ENCODE measurements around the gene USH1G.

The USH1G gene

DNA sequence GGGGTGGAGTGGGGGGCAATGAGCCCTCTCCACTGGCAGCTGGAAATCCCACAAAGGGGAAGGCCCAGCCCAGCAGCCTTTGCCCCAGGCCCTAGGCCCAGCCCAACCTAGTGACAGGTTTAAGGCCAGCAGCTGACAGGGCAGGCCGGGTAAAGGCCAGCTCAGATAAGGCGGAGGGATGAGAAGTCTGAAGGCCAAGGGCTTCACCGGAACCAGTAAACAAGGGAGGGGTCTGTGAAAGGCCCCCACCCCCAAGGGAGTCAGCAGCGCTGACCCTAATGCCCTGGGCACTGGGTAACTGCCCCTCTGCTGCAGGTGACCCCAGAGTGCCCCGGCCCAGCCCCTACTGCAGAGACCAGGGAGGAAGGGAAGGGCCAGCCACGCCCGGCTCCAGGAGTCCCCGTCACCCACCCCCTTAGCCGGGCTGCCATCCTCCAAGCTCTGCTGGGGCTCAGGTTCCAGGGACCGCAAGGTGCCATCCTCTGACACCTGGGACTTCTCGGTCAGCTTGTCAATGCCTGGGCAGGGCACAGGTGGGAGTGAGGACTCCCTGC, 30.2 kb upstream of the USH1G start:
- no peak for DNase-seq

DNA sequence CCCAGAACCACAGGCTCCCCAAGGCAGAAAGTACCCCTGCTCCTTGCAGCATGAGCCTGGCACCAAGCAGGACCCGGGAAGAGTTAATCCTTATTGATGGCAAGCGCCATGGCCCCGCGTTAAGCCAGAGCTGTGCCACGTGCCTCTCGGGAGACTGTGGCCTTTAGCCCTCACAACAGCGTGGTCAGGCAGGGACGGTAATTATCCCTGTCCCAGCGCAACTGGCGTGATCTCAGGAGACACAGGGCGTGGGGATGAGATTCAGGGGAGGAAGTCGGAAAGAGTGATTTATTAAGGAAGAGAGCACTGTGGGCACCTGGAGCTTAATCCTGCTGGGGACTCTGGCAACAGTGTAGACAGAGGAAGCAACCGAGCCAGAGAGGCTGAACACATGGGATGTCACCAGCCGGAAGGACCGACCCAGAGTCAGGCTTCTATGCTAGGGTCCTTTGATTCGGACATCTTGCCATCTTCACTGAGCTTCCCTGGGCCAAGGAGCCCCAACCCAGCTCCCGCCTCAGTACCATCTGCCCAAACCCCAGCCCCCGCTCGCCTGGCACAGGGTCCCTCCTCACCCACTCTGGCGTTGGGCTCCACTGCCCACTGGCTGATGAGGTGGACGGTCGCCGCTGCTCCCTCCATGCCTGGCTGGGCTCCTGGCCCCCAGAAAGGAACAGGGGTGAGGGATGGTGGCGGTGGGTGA, 29.5 kb upstream of the USH1G start:
- no peak for DNase-seq

DNA sequence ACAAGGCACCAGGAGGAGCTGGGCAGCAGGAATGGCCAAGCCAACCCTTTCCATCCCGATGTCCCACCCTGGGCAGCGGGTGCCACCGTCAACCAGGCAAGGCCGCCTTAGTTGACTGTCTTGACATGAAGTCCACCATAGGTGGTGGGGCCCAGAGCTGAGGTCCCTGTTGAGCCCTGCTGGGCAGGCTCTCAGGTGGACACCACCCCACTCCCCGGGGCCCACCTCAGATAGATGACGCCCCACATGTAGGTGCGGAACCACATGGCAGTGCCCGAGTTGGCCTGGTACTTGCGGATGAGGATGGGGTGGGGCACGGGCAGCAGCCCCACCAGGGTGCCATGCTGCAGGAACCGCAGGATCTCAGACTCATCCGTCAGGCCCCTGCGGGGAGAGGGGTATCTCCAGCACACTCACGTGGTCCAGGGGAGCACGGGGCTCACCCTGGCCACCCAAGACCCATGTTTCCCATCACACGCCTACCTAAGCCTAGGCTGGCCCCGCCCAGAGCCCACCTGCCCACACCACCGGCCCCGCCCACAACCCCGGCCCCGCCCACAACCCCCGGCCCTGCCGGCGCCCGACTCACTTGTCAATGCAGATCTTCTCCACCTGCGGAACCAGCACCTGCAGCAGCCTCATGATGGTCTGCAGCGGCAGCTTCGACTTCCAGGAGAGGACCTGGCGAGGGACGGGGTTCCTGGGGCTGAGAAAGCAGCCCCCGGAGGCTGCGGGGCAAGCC, 28.8 kb upstream of the USH1G start:
- no peak for DNase-seq

DNA sequence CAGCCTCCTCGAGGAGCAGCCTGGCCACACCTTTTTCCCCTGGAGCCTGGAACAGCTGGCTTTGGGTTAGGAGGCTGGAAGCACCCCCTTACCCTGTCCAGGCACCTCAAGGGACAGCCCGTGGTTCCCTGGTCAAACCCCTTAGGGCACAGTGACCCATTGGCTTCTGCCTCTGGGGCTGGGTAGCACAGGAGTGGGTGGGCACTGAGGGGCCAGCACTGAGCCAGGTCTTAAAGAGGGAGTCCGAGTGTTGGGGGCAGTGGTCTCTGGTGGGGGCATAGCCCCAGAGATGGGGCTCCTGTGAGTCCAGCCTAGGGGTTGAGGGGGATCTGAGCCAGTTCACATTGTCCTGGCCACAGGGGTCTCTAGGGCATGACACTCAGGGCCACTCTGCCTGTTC, 28.0 kb upstream of the USH1G start:
- no peak for DNase-seq

DNA sequence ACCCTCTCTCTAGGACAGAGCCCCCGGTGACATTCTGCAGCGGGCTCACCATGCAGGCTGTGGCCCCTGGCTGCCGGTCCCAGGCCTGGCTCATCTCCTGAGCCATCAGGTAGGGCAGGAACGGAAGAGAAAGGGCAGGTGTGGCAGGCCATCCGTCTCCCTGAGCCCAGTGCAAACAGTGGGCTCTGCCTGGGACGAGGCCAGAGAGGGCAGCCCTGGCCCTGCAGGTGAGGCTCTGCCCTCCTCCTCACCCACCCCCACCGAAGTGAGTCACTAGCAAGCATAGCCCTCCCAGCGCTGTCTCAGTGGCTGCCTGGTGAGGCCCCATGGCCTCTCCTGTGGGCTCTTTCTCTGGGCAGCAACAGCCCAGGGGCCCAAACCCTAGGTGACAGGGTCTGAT, 27.2 kb upstream of the USH1G start:
- no peak for DNase-seq

DNA sequence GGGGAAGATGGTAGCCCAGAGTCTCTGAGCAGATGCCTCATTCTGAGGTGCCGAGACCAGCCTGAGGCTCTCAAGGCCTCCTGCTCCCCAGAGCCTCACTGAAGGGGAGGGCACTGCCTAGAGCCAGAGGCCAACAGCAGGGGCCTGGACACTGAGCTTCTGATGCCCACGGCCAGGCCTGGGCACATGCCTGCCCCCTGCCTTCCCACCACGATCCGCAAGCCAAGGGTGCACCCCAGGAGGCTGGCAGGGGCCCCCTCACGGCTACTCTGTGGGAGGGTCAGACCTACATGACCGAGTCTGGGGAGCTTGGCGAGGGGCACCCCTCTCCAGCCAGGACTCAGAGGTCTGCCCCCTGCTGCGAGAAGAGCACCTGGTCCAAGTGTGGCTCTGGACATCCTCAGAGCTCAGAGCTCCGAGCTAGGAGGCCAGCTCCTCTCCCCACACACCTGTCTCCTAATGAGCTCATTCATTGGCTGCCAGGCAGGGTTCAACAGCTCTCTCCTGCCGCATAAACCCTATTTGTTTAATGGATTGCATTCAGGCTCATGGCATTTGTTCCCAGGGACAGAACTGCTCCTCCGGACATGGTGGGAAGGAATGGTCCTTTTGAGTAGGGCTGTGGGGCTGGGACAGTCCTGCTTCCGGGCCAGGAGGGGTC, 26.5 kb upstream of the USH1G start:
- no peak for DNase-seq

DNA sequence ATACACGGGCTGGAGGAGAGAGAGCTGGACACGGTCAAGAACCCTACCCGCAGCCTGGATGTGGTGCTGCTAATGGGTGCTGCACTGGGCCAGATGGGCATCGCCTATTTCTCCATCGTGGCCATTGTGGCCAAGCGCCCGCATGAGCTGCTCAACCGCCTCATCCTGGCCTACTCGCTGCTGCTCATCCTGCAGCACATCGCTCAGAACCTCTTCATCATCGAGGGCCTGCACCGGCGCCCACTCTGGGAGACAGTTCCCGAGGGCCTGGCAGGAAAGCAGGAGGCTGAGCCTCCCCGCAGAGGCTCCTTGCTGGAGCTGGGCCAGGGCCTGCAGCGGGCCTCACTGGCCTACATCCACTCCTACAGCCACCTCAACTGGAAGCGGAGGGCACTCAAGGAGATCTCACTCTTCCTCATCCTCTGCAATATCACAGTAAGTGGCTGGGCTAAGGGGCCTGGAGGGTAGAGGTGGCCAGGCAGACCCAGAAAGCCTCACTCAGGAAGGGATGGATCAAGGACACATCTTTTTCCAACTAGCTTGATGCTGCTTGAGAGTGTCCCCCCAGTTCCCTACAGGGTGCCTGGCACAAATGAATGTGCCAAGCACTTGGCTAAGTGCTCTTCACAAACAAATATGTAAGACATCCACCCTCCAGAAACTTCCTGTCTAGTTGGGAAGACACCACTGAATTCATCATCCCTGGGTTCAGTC, 24.1 kb upstream of the USH1G start:
- no peak for DNase-seq

DNA sequence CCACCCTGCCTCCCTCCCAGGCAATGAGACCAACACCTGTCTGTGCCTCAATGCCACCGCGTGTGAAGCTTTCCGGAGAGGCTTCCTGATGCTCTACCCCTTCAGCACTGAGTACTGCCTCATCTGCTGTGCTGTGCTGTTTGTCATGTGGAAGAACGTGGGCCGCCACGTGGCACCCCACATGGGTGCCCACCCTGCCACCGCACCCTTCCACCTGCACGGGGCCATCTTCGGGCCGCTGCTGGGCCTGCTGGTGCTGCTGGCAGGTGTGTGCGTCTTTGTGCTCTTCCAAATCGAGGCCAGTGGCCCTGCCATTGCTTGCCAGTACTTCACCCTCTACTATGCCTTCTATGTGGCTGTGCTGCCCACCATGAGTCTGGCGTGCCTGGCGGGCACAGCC, 23.6 kb upstream of the USH1G start:
- DNase-seq: no peak

DNA sequence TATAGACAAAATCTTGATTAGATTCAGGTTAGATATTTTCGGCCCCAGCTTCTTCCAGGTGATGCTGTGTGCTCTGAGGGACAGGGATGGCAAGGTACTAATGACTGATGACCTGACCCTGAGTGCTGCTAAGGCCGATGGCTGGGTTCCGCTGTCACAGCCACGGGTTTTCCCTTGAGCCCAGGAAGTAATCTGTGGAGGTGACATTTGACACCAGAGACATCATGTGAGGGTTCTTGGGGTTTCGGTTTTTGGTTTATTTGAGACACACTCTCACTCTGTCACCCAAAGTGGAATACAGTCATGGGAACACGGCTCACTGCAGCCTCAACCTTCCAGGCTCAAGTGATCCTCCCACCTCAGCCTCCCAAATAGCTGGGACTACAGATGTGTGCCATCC, 22.5 kb upstream of the USH1G start:
- no peak for DNase-seq

DNA sequence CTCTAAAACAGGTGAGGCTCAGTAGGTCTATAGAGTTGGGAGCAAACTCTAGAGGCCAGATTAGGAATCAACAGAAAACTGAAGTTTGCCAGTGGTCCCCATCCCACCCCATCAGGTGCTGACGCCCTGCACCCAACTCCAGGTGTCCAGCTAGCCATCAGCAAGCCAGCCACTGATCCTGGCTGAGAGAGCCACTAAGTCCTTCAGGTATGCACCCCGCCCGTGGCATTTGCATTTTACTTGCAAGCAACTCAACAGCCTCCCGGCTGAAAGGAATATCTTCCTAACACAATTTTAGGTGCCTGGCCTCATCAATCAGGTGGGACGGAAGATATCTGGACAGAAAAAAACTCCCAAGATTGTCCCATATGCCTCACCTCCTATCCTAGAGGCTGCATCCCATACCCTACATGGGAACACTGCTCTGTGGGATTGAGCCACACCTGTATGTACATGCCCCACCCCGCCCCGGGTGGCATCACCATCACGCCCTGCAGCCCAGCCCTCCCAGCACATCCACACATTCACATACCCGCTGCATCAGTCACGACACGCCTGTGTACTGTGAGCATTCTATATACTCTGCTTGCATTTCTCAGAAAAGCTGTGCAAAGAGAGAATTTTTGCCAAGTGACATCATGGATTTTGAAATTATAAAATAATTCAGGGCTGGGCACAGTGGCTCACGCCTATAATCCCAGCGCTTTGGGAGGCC, 20.9 kb upstream of the USH1G start:
- DNase-seq: no peak

DNA sequence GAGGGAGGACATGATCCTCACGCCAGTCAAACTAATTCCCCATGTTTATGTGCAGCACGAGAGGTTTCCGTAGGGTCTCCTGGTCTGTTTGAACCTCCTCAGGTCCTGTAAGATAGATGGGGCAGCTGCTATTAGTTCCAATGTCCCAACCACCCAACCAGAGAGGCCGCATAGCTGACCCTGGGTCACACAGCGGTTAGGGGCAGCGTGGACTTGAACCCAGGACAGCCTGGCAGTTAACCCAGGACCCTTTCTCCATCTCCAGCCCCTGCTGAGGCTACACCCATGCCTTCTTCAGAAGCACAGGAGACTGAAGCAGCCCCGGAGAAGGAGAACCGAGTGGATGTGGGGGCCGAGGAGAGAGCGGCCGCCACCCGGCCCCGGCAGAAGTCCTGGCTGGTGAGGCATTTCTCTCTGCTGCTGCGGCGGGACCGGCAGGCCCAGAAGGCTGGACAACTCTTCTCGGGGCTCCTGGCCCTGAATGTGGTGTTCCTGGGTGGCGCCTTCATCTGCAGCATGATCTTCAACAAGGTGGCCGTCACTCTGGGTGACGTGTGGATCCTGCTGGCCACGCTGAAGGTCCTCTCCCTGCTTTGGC, 18.2 kb upstream of the USH1G start:
- no peak for DNase-seq

DNA sequence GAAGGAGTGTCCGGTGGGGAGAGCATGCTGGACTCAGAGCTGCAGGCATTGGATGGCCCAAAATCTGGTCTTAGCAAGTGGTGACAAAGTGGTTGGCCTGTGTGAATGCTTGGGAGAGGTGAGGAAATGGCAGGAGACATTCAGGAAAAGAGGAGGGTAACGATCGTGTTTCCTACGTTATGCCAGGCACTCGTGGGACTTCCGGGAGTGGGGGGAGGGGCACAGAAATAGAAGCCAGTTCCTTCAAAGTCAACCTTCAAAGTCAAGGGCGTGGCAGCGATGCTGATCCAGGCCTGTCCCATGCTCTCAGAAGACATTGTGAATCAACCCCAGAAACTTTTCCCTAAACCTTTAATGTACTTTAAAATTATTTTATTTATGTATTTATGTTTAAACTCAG, 16.5 kb upstream of the USH1G start:
- no peak for DNase-seq

DNA sequence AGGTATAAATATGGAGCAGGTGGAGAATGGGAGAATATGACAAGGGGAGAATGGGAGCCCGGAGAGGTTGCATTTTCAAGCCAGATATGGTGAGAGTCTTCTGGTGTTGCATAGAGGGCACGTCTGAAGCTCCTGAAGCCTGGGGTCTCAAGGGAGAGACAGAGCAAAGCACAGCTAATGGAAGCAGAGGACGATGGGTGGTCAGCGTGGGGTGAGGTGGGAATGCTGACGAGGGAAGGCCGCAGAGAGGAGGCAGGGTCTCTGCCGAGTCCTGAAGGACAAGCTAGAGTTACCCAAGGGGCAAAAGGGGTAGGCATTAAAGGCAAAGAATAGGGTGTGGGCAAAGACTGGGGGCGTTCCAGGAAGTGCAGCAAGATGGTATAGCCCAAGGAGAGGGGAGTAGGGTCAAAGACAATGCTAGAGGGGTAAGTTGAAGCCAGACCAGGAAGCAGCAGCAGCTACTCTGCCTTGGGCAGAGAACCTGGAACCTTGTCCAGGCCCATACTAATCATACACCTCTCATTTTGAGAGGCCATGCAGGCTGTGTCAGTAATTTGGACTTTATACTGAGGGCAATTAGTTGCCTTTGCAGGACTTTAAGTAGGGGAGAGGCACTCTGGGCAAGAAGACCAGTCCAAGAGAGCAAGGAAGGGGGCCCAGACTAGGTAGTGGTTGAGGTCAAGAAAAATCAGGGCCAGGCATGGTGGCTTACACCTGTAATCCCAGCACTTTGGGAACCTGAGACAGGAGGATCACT, 15.3 kb upstream of the USH1G start:
- DNase-seq: no peak

DNA sequence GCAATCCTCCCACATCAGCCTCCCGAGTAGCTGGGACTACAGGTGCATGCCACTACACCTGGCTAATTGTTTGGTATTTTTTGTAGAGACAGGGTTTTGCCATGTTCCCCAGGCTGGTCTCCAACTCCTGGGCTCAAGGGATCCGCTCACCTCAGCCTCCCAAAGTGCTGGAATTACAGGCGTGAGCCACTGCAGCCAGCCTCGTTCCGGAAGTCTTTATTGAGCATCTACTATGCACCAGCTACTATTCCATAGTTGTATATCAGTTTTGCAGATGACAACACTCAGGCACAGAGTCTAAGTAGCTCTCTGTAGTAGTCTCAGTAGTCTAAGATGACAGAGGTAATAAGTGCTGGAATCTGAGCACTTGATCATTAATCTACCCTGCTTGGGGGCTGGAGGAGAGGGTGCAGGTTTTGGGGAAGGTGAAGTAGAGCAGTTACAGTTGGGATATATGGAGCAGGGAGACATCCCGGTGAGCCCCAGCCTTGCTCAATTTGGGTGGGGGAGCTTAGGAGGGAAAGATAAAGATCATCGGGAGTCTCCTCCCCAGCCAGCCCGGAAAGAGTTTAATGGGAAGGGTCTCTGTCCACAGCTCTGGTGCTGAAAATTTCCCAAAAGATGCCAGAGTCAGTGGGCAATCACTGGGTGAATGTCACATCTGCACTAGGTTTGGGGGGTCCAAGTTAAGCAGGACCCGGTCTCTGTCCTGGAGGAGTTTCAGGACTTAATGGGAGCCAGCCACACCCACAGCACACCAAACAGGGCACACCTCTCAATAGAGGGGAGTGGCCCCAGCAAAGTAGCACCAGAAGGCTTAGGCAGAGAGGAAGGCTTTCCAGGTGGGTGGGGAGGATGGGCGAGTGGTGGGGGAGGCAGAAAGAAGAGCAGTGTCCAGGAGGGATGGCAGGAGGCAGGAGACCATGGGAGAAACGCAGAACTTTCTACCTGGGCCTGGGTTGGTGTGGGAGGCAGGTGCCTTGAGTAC, 14.3 kb upstream of the USH1G start:
- no peak for DNase-seq

DNA sequence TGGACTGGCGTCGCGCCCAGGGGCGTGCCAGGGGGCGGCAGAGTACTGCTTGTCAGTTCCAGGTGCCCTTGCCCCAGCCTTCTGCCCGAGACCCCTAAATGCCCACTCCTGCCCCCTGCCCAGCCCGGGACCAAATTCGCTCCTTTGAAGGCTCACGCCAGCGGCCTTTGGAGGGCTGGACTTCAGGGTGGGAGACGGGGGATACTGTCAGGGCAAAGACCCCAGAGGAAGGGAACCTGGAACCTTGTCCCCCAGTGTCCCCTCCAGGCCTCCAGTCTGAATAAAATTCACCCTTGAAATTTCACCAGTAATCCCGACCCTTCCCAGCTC, 13.4 kb upstream of the USH1G start:
- no peak for DNase-seq

DNA sequence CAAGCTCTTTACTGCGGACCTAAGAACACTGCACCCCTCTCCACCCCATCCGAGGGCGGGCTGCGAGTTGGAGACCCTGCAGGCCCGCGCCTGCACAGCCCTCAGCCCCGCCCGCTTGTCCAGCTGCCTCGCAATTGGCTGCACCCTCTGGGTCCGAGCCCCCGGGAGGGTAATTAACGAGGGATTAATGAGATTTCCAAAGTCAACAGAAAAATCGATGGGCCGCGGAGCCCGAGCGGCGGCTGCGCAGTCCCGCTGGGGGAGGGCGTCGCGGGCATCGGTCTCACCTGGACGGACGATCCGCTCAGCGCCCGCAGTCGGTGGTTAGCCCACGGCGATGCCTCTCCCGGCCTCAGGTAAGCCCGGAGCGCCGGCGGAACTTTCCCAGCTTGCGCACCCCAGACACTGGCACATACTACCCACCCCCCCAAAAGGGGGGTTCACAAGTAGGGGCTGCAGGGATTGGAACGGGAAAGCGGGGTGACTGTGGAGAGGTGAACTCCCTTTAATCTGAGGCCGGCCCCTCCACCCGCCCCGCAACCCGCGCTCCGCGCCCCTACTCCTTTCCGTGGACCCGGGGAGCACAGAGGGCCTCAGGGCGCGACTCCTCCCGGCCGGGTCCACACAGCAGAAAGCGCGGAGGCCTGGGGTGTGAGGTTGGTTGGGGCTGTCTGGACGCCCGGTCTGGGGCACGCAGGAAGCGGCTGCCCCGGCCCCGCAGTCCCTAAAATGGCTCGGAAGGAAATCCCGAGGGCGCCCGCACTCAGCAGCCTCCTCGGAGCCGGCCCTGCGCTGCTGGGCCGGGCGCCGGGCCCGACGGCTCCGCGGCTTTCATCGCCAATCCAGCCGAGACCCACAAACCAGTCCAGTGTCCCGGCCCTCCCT, 12.8 kb upstream of the USH1G start, which contains the start of gene OTOP3:
Gene OTOP3 (plus strand): TSS at position 314 of the 885 bp plus-strand sequence. CDS start 24 bp downstream, at position 338.
- no peak for DNase-seq

DNA sequence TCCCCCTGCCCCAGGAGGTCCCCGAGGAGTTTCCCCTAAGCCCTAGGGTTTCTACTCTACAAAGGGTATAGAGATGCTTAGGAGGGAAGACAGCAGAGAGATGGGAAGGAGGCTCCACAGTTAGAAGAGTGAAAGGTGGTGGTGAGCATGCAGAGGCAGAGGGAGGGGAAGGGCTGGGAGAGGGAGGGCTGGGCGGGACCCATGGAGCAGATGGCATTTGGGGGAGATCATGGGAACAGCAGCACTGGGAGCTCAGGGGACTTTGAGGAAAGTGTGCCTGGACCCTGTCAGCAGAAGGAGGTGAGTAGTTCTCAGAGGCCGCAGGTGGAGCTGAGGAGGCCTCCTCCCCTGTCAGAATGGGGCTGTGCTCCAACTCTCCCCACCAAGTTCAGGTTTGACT, 12.0 kb upstream of the USH1G start:
- DNase-seq: no peak

DNA sequence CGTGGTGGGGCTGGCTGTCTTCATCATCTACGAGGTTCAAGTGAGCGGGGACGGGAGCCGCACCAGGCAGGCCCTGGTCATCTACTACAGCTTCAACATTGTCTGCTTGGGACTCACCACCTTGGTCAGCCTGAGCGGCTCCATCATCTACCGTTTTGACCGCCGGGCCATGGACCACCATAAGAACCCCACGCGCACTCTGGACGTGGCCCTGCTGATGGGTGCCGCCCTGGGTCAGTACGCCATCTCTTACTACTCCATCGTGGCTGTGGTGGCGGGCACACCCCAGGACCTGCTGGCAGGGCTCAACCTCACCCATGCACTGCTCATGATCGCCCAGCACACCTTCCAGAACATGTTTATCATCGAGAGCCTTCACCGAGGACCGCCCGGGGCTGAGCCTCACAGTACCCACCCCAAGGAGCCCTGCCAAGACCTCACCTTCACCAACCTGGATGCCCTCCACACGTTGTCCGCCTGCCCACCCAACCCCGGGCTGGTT, 7.5 kb upstream of the USH1G start:
- no peak for DNase-seq

DNA sequence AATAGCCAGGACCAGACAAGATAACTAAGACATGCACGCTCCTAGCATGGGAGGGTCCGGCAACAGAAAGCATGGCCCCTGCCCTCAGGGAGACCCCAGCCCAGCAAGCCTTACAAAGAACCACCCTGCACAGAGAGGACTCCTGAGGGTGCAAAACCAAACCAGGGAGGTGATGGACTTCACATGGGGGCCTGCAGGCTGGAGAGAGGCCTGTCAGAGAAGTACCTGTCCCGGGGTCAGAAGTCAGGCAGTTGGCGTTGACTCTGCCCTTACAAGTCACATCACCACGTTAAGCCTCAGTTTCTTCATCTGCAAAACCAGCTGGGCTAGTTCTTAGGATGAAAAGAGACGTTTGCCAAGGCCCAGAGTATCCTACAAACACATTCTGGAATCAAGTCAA, 5.7 kb upstream of the USH1G start:
- no peak for DNase-seq

All from activated gamma-delta T cell treated with Interleukin-2 at 50 U/mL for 16 hours (primary cell).